GM23338 (cell line): ENCODE data around the gene PXMP4.

Source experiments
- CREB1 ChIP-seq: fragments of 250-450 bp; sonication (Bioruptor Pico); IDR thresholded peaks from 2 replicates; pipeline ENCODE4 v1.5.0; 2020; ENCODE audit warnings: low read depth, mild to moderate bottlenecking, moderate library complexity
- EZH2 ChIP-seq: fragments of 200-600 bp; sonication (generic); IDR thresholded peaks from one replicate; pipeline ENCODE4 v1.8.0; 2017; ENCODE audit warnings: antibody characterized with exemption, mild to moderate bottlenecking, low read depth; ENCODE audit not compliant: unreplicated experiment
- EZH2phosphoT487 ChIP-seq: fragments of 200-600 bp; sonication (generic); IDR thresholded peaks from one replicate; pipeline ENCODE4 v1.8.1; 2018; ENCODE audit warnings: antibody characterized with exemption; ENCODE audit not compliant: unreplicated experiment
- JUNB ChIP-seq: IDR thresholded peaks from one replicate; pipeline ENCODE4 v1.6.1; 2016; ENCODE audit warnings: antibody characterized with exemption; ENCODE audit not compliant: unreplicated experiment
- NANOG ChIP-seq: IDR thresholded peaks from 2 replicates; pipeline ENCODE4 v1.6.1; 2016; ENCODE audit warnings: antibody characterized with exemption, borderline replicate concordance
- POLR2AphosphoS5 ChIP-seq: IDR thresholded peaks from 2 replicates; pipeline ENCODE4 v1.6.1; 2016; ENCODE audit warnings: antibody characterized with exemption, low read depth
- STAT1 ChIP-seq: IDR thresholded peaks from one replicate; pipeline ENCODE4 v1.6.1; 2016; ENCODE audit warnings: antibody characterized with exemption; ENCODE audit not compliant: unreplicated experiment
- ZNF114 ChIP-seq: fragments of 250-450 bp; sonication (Bioruptor Pico); IDR thresholded peaks from 2 replicates; pipeline ENCODE4 v1.5.0; 2020; ENCODE audit warnings: mild to moderate bottlenecking, moderate library complexity
- ZNF331 ChIP-seq: fragments of 250-450 bp; sonication (Bioruptor Pico); IDR thresholded peaks from 2 replicates; pipeline ENCODE4 v1.5.0; 2020; ENCODE audit warnings: low read depth, mild to moderate bottlenecking, moderate library complexity
- TF ChIP-seq, protein P1 (sequence below), 2 experiments: fragments of 200-600 bp in 1 of 2; sonication (generic) in 1 of 2; conservative IDR thresholded peaks; 2 replicates each; pipeline versions ENCODE4 v1.5.1 to v1.6.1; 2016 to 2017; ENCODE audit warnings: antibody characterized with exemption in 2 of 2, low read depth in 2 of 2, mild to moderate bottlenecking in 2 of 2, moderate library complexity in 1 of 2
- TF ChIP-seq, protein P2 (sequence below): IDR thresholded peaks from one replicate; pipeline ENCODE4 v1.6.1; 2018; ENCODE audit warnings: antibody characterized with exemption; ENCODE audit not compliant: unreplicated experiment
- TF ChIP-seq, protein P3 (sequence below): fragments of 250-450 bp; sonication (Bioruptor Pico); IDR thresholded peaks from 2 replicates; pipeline ENCODE4 v1.5.0; 2020; ENCODE audit warnings: mild to moderate bottlenecking, moderate library complexity

DNA sequence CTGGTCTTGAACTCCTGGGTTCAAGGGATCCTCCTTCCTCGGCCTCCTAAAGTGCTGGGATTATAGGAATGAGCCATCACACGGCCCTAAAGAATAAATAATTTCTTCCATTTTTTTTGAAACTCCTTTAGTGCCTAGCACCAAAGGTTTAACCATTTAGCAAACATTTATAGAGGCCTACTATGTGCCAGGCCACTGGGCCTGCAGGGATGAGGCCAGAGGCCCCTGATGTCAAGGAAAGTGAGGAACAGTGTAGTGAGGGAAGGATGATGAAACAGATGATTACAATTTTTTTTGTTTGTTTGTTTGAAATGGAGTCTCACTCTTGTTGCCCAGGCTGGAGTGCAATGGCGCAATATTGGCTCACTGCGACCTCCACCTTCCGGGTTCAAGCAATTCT, 45.5 kb upstream of the PXMP4 start:
- TF ChIP-seq EZH2phosphoT487 (no peak), POLR2AphosphoS5 (no peak), EZH2 (no peak), ZNF114 (no peak), NANOG (no peak), CREB1 (no peak), STAT1 (no peak), JUNB (no peak), ZNF331 (CRISPR knock-in tag) (no peak)
- TF ChIP-seq, protein P1, sequence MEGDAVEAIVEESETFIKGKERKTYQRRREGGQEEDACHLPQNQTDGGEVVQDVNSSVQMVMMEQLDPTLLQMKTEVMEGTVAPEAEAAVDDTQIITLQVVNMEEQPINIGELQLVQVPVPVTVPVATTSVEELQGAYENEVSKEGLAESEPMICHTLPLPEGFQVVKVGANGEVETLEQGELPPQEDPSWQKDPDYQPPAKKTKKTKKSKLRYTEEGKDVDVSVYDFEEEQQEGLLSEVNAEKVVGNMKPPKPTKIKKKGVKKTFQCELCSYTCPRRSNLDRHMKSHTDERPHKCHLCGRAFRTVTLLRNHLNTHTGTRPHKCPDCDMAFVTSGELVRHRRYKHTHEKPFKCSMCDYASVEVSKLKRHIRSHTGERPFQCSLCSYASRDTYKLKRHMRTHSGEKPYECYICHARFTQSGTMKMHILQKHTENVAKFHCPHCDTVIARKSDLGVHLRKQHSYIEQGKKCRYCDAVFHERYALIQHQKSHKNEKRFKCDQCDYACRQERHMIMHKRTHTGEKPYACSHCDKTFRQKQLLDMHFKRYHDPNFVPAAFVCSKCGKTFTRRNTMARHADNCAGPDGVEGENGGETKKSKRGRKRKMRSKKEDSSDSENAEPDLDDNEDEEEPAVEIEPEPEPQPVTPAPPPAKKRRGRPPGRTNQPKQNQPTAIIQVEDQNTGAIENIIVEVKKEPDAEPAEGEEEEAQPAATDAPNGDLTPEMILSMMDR (conservative IDR thresholded peaks at IDR 0.05; ENCODE audit: low read depth in 2 of 2) = no peak
- TF ChIP-seq, protein P2, sequence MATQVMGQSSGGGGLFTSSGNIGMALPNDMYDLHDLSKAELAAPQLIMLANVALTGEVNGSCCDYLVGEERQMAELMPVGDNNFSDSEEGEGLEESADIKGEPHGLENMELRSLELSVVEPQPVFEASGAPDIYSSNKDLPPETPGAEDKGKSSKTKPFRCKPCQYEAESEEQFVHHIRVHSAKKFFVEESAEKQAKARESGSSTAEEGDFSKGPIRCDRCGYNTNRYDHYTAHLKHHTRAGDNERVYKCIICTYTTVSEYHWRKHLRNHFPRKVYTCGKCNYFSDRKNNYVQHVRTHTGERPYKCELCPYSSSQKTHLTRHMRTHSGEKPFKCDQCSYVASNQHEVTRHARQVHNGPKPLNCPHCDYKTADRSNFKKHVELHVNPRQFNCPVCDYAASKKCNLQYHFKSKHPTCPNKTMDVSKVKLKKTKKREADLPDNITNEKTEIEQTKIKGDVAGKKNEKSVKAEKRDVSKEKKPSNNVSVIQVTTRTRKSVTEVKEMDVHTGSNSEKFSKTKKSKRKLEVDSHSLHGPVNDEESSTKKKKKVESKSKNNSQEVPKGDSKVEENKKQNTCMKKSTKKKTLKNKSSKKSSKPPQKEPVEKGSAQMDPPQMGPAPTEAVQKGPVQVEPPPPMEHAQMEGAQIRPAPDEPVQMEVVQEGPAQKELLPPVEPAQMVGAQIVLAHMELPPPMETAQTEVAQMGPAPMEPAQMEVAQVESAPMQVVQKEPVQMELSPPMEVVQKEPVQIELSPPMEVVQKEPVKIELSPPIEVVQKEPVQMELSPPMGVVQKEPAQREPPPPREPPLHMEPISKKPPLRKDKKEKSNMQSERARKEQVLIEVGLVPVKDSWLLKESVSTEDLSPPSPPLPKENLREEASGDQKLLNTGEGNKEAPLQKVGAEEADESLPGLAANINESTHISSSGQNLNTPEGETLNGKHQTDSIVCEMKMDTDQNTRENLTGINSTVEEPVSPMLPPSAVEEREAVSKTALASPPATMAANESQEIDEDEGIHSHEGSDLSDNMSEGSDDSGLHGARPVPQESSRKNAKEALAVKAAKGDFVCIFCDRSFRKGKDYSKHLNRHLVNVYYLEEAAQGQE = no peak
- TF ChIP-seq, protein P3, sequence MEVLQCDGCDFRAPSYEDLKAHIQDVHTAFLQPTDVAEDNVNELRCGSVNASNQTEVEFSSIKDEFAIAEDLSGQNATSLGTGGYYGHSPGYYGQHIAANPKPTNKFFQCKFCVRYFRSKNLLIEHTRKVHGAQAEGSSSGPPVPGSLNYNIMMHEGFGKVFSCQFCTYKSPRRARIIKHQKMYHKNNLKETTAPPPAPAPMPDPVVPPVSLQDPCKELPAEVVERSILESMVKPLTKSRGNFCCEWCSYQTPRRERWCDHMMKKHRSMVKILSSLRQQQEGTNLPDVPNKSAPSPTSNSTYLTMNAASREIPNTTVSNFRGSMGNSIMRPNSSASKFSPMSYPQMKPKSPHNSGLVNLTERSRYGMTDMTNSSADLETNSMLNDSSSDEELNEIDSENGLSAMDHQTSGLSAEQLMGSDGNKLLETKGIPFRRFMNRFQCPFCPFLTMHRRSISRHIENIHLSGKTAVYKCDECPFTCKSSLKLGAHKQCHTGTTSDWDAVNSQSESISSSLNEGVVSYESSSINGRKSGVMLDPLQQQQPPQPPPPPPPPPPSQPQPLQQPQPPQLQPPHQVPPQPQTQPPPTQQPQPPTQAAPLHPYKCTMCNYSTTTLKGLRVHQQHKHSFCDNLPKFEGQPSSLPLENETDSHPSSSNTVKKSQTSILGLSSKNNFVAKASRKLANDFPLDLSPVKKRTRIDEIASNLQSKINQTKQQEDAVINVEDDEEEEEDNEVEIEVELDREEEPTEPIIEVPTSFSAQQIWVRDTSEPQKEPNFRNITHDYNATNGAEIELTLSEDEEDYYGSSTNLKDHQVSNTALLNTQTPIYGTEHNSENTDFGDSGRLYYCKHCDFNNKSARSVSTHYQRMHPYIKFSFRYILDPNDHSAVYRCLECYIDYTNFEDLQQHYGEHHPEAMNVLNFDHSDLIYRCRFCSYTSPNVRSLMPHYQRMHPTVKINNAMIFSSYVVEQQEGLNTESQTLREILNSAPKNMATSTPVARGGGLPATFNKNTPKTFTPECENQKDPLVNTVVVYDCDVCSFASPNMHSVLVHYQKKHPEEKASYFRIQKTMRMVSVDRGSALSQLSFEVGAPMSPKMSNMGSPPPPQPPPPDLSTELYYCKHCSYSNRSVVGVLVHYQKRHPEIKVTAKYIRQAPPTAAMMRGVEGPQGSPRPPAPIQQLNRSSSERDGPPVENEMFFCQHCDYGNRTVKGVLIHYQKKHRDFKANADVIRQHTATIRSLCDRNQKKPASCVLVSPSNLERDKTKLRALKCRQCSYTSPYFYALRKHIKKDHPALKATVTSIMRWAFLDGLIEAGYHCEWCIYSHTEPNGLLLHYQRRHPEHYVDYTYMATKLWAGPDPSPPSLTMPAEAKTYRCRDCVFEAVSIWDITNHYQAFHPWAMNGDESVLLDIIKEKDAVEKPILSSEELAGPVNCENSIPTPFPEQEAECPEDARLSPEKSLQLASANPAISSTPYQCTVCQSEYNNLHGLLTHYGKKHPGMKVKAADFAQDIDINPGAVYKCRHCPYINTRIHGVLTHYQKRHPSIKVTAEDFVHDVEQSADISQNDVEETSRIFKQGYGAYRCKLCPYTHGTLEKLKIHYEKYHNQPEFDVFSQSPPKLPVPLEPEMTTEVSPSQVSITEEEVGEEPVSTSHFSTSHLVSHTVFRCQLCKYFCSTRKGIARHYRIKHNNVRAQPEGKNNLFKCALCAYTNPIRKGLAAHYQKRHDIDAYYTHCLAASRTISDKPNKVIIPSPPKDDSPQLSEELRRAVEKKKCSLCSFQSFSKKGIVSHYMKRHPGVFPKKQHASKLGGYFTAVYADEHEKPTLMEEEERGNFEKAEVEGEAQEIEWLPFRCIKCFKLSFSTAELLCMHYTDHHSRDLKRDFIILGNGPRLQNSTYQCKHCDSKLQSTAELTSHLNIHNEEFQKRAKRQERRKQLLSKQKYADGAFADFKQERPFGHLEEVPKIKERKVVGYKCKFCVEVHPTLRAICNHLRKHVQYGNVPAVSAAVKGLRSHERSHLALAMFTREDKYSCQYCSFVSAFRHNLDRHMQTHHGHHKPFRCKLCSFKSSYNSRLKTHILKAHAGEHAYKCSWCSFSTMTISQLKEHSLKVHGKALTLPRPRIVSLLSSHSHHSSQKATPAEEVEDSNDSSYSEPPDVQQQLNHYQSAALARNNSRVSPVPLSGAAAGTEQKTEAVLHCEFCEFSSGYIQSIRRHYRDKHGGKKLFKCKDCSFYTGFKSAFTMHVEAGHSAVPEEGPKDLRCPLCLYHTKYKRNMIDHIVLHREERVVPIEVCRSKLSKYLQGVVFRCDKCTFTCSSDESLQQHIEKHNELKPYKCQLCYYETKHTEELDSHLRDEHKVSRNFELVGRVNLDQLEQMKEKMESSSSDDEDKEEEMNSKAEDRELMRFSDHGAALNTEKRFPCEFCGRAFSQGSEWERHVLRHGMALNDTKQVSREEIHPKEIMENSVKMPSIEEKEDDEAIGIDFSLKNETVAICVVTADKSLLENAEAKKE (CRISPR knock-in tag) = no peak
